HG02852 (cell line): Measurements from ENCODE around the gene EHMT1.

ENCODE experiments used
- ATAC-seq: cut with Tn5 transposase; IDR thresholded peaks from one replicate; pipeline ENCODE4 v1.9.1; 2021; ENCODE audit warnings: mild to moderate bottlenecking, moderate library complexity; ENCODE audit not compliant: unreplicated experiment

The EHMT1 gene

DNA sequence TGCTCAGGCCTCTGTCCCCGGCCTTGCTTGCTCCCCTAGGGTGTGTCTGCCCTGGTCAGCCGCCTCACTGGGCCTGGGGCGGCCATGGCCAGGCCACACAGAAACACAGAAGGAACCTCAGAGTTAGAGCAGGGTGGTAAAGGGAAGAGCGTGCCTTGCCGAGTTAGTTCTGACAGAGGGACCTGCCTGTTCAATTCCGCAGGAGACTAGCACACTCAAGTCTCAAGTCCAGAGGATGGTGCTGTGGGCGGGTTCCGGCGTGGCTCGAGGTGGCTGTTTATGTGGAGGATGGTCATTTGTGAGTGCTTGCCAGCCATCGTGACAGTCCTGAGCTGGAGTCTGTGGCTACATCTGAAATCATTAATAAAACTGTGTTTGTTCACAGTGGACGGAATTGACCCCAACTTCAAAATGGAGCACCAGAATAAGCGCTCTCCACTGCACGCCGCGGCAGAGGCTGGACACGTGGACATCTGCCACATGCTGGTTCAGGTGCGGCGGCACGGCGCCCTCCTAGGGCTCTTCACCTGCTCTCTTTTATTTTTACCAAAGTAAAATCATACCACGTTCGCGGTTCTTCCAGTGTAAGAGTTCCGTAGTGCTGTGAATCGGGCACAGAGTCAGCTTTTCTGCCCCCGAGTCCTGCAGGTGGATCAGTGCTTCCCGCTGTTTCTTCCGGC, 163.2 kb downstream of the EHMT1 start:
- no peak for ATAC-seq

DNA sequence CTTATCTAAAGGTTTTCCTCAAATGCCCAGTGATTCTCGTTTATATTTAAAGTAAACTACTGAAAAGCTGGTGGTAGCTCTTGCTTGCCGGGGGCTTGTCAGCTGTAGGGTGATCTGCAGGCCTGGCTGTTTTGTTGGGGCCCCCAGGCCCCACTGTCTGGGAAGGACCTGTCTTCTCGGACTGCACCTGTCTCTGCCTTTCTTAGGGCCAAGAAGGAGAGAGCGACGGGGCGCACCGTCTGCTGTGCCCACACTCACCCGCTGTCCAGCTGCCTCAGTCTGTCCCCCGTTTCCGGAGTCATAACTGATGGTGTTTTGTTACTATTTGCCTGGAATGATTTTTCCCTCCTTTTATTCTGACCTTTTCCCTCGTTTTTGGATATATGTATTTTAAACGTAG, 164.7 kb downstream of the EHMT1 start:
- no peak for ATAC-seq

DNA sequence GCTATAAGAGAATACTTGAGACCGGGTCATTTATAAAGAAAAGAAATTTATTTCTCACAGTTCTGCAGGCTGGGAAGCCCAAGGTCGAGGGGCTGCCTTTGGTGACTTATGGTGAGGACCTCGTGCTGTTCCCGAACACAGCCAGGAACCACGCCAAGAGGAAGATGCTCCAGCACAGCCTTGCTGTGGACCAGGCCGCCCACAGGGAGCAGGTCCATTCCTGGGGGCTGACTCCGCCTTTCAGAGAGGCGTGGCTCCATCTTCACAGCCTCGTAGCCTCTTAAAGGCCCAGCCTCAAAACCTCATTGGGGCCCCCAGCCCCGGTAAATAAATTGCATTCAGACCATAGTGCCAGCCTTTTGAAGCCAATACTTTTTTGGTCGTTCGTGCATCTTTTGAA, 165.2 kb downstream of the EHMT1 start:
- no peak for ATAC-seq

DNA sequence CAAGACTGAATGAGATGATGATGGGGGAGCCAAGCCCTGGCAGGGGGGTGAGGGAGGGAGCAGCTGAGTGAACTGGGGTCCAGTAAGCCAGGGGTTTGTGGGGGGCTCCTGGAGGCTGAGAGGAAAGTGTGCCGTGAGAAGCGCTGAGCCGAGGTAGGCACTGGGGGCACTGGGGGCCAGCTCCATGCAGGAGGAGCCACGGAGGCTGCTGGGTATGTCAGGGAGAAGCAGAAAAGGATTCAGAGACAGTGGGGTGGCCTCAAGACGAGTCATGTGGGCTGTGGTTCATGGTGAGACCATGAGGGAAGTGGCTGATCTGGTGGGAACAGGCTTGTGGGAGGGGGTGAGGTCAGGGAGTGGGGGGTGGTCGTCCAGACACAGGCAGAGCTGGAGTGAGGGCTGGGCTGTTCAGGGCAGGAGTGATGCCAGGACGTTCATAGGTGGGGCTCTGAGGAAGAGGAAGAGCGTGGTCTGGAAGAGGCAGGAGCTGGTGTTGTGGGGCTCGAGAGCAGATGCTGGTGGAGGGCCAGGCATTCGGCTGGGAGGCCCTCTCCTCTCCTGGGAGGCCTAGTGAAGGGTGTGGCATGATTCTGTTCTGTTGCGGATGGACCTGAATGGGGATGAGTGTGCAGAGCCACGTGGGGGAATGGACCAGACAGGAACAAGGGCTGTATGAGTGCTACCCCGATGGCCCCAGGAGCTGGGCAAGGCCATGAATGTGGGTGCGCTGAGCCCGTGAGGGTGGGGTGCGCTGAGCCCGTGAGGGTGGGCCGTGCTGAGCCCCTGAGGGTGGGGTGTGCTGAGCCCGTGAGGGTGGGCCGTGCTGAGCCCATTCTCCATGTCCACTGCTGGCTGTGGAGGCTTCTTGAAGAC, 166.1 kb downstream of the EHMT1 start:
- no peak for ATAC-seq

DNA sequence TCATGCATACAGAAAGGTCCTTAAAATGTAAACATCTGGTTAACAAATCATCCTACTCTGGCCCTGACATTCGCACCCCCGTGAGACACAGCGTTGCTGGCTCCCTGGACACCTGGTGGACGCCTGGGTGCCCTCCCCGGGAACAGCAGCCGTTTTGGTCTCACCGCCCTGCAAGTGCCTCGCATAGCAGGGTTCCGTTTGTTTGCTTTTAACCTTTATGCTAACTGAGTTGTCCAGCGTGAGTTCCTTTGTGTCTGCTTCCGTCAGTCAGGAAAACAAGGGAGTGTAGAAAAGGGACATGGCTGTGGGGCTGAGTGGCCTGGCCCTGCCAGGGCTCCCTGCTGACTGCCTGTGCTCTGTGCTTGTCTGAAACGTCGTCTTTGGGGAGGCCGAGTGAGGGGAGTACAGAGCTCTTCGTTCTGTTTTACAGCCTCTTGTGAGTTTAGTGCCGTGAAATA, 166.9 kb downstream of the EHMT1 start:
- no peak for ATAC-seq

DNA sequence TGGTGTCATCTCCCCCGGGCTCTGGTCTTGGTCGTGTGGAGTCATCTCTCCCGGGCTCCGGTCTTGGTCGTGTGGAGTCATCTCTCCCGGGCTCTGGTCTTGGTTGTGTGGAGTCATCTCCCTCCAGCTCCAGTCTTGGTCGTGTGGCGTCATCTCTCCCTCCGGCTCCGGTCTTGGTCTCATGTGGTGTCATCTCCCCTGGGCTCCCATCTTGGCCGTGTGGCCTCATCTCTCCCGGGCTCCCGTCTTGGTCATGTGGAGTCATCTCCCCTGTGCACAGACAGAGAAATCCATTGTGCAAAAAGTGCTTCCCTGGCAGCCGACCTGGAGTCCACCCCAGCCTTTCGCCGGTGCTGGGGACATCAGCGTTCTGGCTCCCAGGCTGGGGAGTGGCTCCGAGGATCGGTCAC, 167.7 kb downstream of the EHMT1 start:
- no peak for ATAC-seq

DNA sequence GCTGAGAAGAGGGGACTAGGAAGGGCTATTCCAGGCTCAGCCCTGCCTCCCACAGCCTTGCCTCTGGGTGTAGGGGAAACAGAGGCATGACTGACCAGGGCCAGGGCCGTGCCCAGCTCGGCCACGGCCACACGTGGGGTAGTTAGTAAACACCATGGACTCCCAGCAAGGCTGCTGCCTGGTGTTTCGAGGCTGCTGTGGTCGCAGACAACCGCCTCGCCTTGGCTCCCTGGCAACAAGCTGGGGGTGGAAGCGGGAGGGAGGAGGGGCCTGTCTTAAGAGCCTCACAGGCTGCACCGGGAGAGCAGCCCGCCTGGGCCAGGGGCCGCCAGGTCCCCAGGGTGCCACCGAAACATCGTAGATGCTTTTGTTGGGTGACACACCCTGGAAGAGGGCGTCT, 168.6 kb downstream of the EHMT1 start:
- ATAC-seq = no peak

DNA sequence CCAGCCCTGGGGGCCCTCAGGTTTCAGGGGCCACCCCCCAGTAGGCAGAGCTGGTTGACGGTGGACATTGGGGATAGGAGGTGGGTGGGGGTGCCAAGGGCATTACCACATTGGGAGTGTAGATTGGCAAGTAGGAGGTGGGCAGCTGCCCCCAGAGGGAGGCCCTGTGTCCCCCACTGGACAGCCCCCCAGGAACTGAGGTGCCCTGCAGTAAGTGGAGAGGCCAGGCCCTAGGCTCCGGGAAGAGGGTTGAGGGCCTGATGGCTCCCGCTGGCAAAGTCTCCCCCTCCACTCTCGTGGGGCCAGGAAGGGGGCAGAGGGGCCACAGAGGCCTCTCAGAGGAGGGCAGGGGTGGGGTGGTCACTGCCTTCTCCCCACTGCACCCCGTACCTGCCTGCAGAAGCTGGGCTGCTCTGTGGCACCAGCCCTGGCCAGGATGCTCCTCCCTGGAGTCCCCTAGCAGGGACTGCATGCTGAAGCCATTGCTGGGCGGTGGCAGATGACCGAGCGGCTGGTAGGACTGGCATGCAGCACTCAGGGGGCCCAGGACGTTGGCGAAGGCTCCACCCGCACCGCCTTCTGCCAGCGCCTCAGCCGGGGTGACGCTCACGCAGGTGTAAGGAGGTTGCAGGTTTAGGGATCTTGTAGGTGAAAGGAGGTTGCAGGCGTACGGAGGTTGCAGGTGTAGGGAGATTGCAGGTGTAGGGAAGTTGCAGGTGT, 169.1 kb downstream of the EHMT1 start:
- no peak for ATAC-seq

DNA sequence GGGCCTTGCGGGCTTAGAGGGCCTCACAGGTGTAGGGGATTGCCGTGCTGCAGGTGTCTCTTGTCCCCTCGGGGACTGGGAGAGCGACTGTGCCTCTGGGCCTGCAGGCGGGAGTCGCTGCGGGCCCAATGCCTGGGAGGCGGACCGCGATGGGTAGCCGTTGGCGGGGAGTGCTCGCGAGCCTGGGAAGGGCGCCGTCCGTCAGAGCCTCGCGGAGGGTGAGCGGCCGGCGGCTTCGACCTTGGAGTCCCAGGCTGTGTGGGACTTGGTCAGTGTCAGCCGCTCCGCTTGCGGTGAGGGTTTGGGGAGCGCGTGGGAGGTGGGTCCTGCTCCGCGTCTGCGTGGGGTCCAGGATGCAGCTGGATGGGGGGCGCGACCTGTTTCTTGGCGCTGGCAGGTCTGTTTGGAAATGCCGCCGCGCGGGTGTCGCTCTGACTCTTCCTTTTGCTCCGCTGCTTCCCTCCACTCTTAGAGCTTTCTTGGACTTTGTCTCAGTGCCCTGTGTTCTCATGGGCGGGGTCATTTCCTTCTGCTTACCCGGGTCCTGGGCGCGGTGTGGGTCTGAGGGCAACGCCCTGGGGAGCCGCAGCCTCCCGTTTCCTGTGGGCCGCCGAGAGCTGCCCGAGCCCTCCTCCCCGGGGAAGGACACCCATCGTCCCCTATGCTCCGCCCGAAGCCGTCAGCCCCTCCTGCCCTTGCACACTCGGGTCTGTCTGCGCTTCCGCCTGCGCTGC, 169.9 kb downstream of the EHMT1 start:
- ATAC-seq = no peak

DNA sequence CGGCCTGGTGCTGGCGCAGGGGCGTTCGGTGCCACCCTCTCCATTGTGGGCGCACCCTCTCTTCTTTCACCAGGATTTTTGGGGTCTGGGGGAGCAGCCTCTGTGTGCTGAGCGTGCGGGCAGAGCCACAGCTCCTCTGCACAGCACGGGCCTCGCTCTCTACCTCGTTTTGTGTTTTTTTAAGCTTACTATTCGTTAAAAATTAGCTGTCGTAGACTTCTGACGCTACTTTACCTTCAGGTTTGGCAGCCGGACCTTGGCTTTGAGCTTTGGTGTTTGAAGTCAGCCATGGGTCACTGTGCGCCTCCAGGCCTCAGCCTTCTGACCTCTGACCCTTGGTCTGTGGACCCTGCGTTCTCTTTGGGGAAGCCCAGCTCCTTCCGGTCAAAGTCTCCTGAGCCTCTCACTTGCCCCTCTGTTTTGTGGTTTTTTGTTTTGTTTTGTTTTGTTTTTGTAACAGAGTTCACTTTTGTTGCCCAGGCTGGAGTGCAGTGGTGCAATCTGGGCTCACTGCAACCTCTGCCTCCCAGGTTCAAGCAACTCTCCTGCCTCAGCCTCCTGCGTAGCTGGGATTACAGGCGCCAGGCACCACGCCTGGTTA, 170.6 kb downstream of the EHMT1 start:
- ATAC-seq = no peak

DNA sequence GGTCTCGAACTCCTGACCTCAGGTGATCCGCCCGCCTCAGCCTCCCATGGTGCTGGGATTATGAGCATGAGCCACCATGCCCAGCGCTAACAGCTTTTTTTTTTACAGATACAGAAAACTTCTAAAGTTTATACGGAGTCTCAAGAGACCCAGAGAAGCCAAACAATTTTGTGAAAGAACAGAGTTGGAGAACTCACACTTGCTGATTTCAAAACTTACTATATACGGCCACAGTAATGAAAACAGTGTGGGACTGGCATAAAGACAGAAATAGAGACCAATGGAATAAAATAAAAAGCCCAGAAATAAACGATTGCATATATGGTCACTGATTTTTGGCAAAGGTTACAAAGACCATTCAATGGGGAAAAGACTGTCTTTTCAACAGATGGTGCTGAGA, 173.1 kb downstream of the EHMT1 start:
- ATAC-seq = no peak

DNA sequence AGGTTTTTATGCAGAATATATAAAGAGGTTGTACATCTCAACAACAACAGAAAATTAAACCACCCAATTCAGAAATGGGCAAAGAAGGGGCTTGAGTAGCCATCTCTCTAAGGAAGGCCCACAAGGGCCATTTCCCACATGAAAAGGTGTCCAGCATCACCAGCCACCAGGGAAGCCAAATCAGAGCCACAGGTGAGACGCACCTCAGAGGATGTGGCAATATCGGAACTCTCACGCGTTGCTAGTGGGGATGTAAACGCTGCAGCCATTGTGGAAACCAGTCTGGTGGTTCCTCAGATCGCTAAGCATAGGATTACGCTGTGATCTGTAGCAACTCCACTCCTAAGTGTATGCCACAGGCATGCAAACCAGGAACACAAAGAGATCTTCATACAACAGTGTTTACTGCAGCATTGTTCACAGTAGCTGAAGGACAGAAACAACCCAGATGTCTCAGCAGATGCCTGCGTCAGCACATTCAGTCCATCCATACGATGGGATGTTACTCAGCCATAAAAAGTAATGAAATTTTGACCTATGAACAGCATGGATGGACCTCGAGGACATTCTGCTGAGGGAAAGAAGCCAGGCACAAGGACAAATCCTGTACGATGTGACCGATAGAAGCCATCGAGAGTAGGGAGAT, 174.5 kb downstream of the EHMT1 start:
- ATAC-seq = no peak

DNA sequence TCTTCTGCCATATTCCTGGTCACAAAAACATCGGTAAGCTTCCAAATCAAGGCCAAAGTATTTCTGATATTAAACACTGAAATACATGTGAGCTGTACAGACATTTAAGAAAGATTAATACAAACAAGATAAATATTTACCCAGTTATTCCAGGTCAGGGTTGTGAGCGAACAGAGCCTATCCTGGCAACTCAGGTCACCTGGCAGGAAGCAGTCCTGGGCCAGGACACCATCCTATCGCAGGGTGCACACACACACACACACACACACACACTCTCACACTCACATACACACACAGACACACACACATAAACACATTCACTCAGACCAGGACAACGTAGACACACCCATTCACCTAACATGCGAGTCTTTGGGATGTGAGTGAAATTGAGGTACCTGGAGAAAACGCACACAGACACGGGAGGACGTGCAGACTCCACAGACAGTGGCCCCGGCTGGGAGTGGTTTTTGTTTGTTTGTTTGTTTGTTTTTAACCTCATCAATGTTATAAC, 176.4 kb downstream of the EHMT1 start:
- ATAC-seq = no peak

DNA sequence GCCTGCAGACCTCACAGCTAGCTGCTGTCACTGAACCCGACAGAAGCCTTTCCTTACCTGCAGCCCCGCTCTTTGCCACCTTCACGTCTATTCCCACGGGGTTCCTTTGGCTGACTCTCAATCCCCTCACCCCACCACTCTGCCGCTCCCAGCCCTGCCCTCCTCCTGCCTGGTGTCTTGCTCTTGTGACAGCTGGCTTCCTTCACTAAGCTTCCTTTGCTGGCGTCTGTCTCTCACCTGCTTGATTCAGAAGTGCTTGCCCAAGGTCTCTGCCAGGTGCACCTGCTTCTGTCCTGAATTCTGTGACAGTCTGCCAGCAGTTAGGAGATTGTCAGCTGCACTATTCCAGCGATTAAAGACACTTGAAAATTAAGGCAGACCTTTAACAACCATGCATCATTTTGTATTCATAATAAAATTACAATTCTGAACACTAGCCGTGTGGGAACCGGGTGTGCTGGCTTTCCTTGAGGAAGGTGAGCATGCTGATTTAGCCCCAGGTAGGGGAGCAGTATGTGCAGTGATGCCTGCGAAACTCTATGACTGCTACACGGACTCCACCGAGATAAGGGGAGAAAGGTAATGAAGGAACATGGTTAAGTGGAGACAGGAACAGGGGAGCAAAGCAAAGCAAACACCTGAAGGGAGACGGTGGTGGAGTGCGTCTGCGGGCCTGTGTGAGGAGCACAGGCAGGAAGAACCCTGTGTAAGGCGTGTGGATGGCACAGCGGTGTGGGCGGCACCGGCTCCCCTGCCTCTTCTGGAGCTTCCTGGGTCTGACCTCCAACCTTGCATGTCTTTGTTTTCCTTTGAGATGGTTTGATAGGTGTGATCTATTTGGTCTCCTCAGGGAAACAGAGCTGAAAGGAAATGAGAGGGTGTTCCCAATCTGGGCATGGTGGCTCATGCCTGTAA, 178.7 kb downstream of the EHMT1 start:
- ATAC-seq = no peak

DNA sequence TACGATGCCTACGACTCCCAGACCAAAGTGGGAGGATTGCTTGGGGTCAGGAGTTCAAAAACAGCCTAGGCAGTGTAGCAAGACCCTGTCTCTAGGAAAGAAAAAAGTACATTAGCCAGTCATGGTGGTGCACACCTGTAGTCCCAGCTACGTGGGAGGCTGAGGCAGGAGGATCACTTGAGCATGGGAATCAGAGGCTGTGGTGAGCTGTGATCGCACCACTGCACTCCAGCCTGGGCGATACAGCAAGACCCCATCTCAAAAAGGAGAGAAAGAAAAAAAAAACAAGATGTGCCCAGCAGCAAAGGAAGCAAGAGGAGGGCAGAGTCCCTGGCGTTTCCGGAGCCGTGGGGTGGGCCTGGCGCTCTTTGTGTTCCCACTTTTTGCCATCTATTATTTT, 179.3 kb downstream of the EHMT1 start:
- ATAC-seq = no peak

DNA sequence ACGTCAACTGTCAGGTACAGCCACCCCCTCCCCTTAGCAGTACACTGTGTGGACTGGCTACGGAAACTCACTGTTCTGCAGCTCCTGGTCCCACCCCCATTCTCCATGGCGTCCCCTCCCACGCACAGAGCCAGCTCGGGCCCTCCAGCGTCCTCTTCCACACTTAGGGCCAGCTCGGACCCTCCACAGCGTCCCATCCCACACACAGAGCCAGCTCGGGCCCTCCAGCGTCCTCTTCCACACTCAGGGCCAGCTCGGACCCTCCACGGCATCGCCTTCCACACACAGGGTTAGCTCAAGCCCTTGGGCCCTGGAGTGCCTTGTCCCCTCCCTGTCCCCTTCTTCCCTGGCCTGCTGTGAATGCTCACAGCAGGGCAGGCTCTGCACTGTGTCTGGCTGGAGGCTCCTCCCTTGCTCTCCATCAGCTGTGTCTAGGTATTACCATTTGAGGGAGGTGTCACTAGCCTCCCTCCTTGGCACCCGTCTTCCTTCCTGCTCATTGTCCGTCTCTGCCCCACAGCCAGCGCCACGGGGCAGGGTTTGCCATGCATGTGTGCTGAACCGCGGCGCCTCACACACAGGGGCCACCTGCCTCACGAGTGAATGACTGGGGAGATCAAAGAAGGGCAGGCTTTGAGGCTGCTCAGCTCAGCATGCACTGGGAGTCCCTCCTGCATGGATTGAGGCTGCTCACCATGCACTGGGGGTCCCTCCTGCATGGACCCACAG, 180.3 kb downstream of the EHMT1 start:
- no peak for ATAC-seq

DNA sequence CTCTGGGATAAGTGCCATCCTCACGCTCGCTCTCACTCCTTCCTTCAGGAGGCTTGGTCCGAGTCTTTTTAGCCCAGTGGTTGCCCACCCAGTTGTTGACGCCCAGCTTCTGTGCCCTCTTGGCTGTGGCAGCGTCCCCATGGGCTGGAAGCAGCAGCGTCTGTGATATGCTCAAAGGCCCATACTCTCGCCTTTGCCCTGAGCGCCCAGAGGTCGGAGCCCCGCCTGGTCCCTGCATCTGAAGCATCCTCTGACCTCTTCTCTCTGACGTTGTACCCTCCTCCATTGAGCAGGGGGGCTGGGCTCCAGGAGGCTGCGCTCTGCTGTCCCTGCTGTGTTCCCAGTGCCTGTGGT, 180.8 kb downstream of the EHMT1 start:
- no peak for ATAC-seq
